ENCODE data around the gene C20orf141.

C20orf141 gene

GRCh38 chr20:2840138-2840966 is 25.6 kb downstream of the C20orf141 start, which contains the start of the genes PCED1A and VPS16 (continued):
- TF ChIP-seq ZBTB10 (tag by site-specific recombination; IDR thresholded peaks at IDR 0.05), result peak; percentile 44; the same call in 1 of the 2 replicates
- 0 out of 2 replicates have a peak, but pooled peaks have one; percentile 32 for TF ChIP-seq PBX3 (CRISPR knock-in tag; IDR thresholded peaks at IDR 0.05)
- TF ChIP-seq ZNF146 (tag by site-specific recombination; IDR thresholded peaks at IDR 0.05), result 0 out of 2 replicates have a peak, but pooled peaks have one; percentile 3
- TF ChIP-seq ZNF529 (tag by site-specific recombination; IDR thresholded peaks at IDR 0.05; ENCODE audit: insufficient replicate concordance), result no peak
- TF ChIP-seq ZNF223 (tag by site-specific recombination; IDR thresholded peaks at IDR 0.05), result no peak
- no peak for TF ChIP-seq ZNF791 (tag by site-specific recombination; IDR thresholded peaks at IDR 0.05)
- TF ChIP-seq PRDM6 (tag by site-specific recombination; IDR thresholded peaks at IDR 0.05), result no peak
- TF ChIP-seq ZNF302 (tag by site-specific recombination; IDR thresholded peaks at IDR 0.05; ENCODE audit: low read depth), result no peak
- no peak for TF ChIP-seq BCL6B (tag by site-specific recombination; IDR thresholded peaks at IDR 0.05)
- TF ChIP-seq BCL11B (tag by site-specific recombination; IDR thresholded peaks at IDR 0.05; ENCODE audit: low read depth), result no peak
- no peak for TF ChIP-seq ZNF202 (tag by site-specific recombination; IDR thresholded peaks at IDR 0.05; ENCODE audit: borderline replicate concordance)
- TF ChIP-seq ZBTB8A (tag by site-specific recombination; IDR thresholded peaks at IDR 0.05), result peak; percentile 99
- no peak for TF ChIP-seq GFI1B (tag by site-specific recombination; IDR thresholded peaks at IDR 0.05)
- TF ChIP-seq REST (tag by site-specific recombination; IDR thresholded peaks at IDR 0.05), result no peak
- TF ChIP-seq ZNF654 (tag by site-specific recombination; IDR thresholded peaks at IDR 0.05; ENCODE audit: low read depth), result no peak
- 0 out of 2 replicates have a peak, but pooled peaks have one; percentile 29 for TF ChIP-seq ZNF394 (tag by site-specific recombination; IDR thresholded peaks at IDR 0.05; ENCODE audit: borderline replicate concordance)
- TF ChIP-seq ZNF513 (tag by site-specific recombination; IDR thresholded peaks at IDR 0.05), result no peak
- TF ChIP-seq ZNF585B (tag by site-specific recombination; IDR thresholded peaks at IDR 0.05), result no peak
- no peak for TF ChIP-seq ELK4 (IDR thresholded peaks at IDR 0.05; ENCODE audit: borderline replicate concordance, low read depth, low read length)
- TF ChIP-seq ZBTB49 (tag by site-specific recombination; IDR thresholded peaks at IDR 0.05; ENCODE audit: low read depth), result no peak
- no peak for TF ChIP-seq ZNF10 (tag by site-specific recombination; IDR thresholded peaks at IDR 0.05)
